NCI-H2196 treated with DMSO at 0.1 percent for 48 hours (cell line): ENCODE measurements around the gene AP3B1.
"Not testable (repeated sequence)": the region's sequence is repeated elsewhere in the genome, so short reads cannot be mapped to it uniquely, and the experiment has no call there.

Experiments used
- DNase-seq: peaks from one replicate; lab custom pipeline; 2025; ENCODE audit not compliant: unreplicated experiment; lab: John Stamatoyannopoulos, UW

Gene AP3B1

DNA sequence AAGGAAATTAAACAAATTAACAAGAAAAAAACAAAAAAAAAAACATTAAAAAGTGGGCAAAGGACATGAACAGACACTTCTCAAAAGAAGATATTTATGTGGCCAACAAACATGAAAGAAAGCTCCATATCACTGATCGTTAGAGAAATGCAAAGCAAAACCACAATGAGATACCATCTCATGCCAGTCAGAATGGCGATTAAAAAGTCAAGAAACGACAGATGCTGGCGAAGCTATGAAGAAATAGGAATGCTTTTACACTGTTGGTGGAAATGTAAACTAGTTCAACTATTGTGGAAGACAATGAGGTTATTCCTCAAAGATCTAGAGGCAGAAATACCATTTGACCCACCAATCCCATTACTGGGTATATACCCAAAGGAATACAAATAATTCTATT, 223.8 kb downstream of the AP3B1 start:
- DNase-seq, result not testable (repeated sequence)

- DNase-seq, result not testable (repeated sequence)
These were observed 226.9 kb downstream of the AP3B1 start for GRCh38 chr5:78067581-78067980.

- not testable (repeated sequence) for DNase-seq
These were observed 227.8 kb downstream of the AP3B1 start for GRCh38 chr5:78066722-78067121.

DNA sequence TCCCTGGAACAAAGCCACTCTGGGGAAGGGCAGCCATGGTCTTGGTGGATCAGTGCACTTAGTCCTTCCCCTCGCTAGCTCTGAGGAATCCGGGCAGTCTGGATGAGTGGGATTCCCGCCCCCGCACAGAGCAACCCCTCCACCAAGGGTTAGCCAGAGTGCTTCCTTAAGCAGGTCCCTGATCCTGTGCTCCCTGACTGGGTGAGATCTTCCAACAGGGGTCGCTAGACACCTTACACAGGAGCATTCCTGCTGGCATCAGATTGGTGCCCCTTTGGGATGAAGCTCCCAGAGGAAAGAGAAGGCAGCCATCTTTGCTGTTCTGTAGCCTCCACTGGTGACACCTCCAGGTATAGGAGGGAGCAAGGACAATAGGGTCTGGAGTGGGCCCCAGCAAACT, 228.8 kb downstream of the AP3B1 start:
- no peak for DNase-seq

DNA sequence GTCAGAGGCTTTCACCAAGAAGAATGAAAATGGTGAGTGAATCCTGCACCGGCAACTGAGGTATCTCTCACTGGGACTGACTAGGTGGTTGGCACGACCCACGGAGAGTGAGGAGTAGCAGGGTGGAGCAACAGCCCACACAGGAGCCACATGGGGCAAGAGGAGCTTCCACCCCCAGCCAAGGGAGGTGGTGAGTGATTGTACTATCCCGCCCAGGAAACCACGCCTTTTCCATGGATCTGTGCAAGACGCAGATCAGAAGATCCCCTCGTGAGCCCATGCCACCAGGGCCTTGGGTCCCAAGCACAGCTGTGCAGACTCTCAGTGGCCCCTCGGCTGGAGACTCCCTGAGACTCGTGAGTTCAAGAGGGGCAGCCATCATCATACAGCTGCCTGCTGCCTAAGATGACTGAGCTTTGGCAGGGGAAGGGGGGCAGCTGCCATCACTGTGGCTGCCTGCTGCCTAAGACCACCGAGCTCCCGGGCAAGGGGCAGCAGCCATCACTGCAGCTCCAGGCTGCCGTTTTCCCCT, 229.5 kb downstream of the AP3B1 start:
- no peak for DNase-seq

DNA sequence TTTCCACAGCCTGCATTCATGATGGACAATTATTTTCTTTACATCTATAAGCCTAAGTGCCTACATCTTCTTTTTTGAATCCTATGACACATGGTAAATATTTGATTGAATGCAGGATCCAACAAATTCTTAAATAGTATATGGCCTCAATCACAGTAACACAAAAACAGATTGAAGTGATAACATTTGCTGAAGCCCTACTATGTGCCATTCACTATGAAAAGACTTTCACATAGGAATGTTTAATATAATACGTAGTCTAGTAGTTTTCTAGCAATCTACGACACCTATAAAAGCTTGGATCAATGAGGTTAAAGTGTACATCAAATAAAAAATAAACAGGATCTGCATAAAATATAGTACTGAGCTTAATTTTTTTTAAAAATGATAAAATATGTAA, 231.0 kb downstream of the AP3B1 start:
- no peak for DNase-seq

DNA sequence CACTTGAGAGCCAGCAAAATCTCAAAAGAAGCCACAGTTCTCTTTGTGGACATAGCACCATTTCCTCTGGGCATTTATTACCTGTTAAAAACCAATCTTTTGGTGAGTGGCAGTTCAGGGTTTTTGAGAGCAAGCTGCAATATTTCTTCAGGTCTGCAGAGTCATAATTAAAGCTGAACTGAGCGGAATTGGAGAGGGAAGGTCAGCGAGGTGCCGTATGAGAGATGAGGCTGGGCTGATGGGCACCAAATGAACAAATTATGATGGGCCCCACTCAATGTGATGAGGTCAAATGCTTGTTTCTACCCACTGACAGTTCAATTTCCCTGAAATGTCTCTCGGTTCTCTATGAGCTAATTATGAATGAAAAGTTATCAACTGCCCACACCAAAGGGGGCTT, 231.9 kb downstream of the AP3B1 start:
- no peak for DNase-seq

DNA sequence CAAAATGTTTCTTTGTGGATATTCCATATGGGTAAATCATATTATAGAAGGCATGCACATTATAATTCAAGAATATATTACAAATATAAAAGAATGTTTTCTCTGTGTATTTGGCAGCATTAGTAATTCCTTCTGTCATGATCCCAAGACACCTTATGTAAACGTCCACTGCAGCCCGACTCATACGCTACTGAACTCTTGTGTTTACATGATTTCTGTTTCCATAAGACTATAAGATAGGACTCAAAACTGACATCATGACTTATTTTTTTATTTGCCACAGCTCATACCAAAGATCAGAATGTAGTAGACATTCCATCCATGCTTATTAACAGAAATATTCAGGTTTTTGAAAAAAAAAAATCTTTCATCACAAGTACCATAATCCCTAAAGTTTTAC, 234.1 kb downstream of the AP3B1 start:
- DNase-seq, result no peak

DNA sequence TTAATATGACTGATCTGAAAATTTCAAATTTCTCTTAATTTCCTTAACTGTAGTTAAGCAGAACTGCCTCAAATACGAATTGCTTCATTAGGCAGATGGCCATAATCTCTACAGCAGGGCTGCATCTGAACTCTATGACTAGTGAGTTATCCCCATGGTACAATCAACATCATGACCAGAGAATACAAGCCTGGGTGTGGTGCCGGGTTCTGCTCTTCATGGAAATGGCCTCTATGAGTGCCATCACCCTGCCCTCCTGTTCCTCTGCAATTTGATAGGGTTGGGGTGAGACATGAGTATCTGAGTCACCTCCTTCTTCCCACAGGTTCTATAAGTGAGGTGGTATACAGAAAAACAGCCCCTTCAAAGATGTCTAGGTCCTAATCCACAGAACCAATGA, 235.9 kb downstream of the AP3B1 start:
- DNase-seq, result no peak

DNA sequence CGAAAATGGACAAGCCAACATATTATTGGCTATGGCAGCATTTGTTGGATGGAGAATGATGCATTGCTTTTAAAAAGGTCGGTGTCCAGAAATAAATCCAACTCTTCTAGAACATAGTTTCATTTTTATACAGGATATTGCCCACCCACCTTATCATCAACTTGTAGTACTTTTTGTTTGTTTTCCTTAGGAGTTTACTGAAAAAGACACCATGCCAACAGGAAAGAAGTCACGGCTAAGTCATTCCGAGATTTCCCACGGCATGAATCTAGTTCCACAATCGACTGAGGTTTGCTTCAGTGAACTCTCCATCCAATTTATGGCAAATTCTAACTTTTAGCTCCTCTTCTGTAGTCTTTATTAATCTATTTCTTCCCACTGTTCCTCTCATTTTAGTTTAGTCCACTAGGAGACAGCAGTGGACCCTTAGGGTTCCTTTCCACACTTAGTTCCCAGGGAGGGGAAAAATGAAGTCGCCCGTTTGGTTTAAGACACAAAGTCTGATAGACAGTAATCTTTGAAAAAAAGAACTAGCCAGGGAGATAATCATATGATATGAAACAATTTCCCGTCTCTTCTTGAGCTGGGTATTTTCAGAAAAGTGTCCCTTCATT, 237.5 kb downstream of the AP3B1 start:
- no peak for DNase-seq

GRCh38 chr5:78056053-78056452, 238.4 kb downstream of the AP3B1 start:
- no peak for DNase-seq

- DNase-seq, result no peak
These were observed 243.6 kb downstream of the AP3B1 start for GRCh38 chr5:78050888-78051287.

- not testable (repeated sequence) for DNase-seq
These were observed 247.7 kb downstream of the AP3B1 start for GRCh38 chr5:78046823-78047222.

DNA sequence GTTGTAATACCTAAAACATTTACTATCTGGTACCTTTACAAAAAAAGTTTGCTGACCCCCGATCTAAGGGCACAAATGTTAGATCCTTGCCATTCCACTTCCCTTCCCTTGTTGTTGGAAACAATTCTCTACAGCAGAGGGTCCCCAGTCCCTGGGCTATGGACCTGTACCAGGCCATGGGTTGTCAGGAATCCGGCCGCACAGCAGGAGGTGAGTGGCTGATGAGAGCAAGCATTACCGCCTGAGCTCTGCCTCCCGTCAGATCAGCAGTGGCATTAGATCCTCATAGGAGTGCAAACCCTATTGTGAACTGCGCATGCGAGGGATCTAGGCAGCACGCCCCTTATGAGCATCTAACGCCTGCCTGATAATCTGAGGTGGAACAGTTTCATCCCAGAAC, 248.5 kb downstream of the AP3B1 start:
- DNase-seq, result no peak

DNA sequence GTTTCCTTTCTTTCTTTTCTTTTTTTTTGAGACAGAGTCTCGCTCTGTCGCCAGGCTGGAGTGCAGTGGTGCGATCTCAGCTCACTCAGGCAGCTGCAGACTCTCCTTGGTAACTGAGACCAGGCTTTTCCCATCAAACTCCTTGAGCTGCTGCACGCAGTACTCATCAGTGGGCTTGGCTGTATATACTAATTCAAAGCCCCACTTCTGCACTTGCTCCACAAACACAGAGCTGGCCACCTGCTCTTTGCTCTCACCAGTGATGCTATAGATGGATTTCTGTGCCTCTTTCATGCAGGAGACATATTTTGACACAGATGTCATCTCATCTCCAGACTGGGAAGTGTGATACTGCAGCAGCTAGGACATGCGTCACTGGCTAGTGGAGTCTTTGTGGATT, 252.7 kb downstream of the AP3B1 start:
- no peak for DNase-seq

- DNase-seq, result no peak
These were observed 269.0 kb downstream of the AP3B1 start for GRCh38 chr5:78025540-78025939.

- DNase-seq, result no peak
These were observed 274.8 kb downstream of the AP3B1 start for GRCh38 chr5:78019744-78020143.

- no peak for DNase-seq
These were observed 277.5 kb downstream of the AP3B1 start for GRCh38 chr5:78016863-78017529.

GRCh38 chr5:78009937-78010527, 284.5 kb downstream of the AP3B1 start:
- no peak for DNase-seq

- no peak for DNase-seq
These were observed 286.0 kb downstream of the AP3B1 start for GRCh38 chr5:78008356-78008967.

- DNase-seq, result no peak
These were observed 287.3 kb downstream of the AP3B1 start for GRCh38 chr5:78007233-78007632.

- no peak for DNase-seq
These were observed 288.0 kb downstream of the AP3B1 start for GRCh38 chr5:78006449-78006848.
